ENCODE results near the gene FPGS. TPM values are rescaled to one million over a fixed set of nuclear protein-coding genes. Genes with fewer than 3 reads are reported as not detected.

The FPGS gene
- total RNA-seq, 1 experiment from 2014 or later: 81.7 TPM

GRCh38 chr9:127791085-127791484 is 11.6 kb upstream of the FPGS start:
- Mint-ChIP-seq H3K27ac (no peak overlapping the region), H3K4me1 (peaks cover 24% of the 10 kb centered on the region), H3K36me3 (peaks cover 53% of the 10 kb centered on the region), H3K27me3 (ENCODE audit: low read depth) (no peaks in the 10 kb centered on the region), H3K4me3 (no peak overlapping the region), H3K9me3 (no peaks in the 10 kb centered on the region)
- ChIA-PET CTCF (no interaction called here), POLR2A (no interaction called here)
- no peak for ATAC-seq
- TF ChIP-seq IRF1 (CRISPR knock-in tag; IDR thresholded peaks at IDR 0.05) (no peak), ATF6 (CRISPR knock-in tag; IDR thresholded peaks at IDR 0.05) (no peak), SMAD3 (CRISPR knock-in tag; IDR thresholded peaks at IDR 0.05; ENCODE audit: borderline replicate concordance) (no peak), NR2C2 (CRISPR knock-in tag; IDR thresholded peaks at IDR 0.05) (no peak), TEAD1 (CRISPR knock-in tag; IDR thresholded peaks at IDR 0.05) (no peak), KAT7 (CRISPR knock-in tag; IDR thresholded peaks at IDR 0.05; ENCODE audit: borderline replicate concordance) (no peak), MYBL2 (CRISPR knock-in tag; IDR thresholded peaks at IDR 0.05) (no peak), ZNF281 (CRISPR knock-in tag; IDR thresholded peaks at IDR 0.05) (no peak), ERG (CRISPR knock-in tag; IDR thresholded peaks at IDR 0.05) (no peak), NFYB (CRISPR knock-in tag; conservative IDR thresholded peaks at IDR 0.05; ENCODE audit: low read depth) (no peak), HMGXB4 (CRISPR knock-in tag; IDR thresholded peaks at IDR 0.05) (no peak), ZNF317 (CRISPR knock-in tag; IDR thresholded peaks at IDR 0.05; ENCODE audit: borderline replicate concordance, low read depth) (no peak), ZNF425 (CRISPR knock-in tag; conservative IDR thresholded peaks at IDR 0.05) (no peak), E2F5 (CRISPR knock-in tag; IDR thresholded peaks at IDR 0.05) (no peak), EMX1 (CRISPR knock-in tag; IDR thresholded peaks at IDR 0.05) (no peak), ZNF671 (CRISPR knock-in tag; IDR thresholded peaks at IDR 0.05) (no peak), ATF1 (CRISPR knock-in tag; IDR thresholded peaks at IDR 0.05) (no peak), TEAD4 (CRISPR knock-in tag; IDR thresholded peaks at IDR 0.05) (no peak), JAZF1 (CRISPR knock-in tag; IDR thresholded peaks at IDR 0.05) (no peak), TP53 (CRISPR knock-in tag; IDR thresholded peaks at IDR 0.05) (no peak)
- DNase-seq (ENCODE audit: low spot score): no peak

Measured in WTC11 (cell line).